GM12864 (cell line): ENCODE results near the gene MACROD2.

ENCODE experiments used
- DNase-seq: peaks from one replicate; pipeline ENCODE4 v3.0.0-alpha.2; 2011; ENCODE audit warnings: low read depth
- H3K4me3 ChIP-seq: 2 replicates; pipeline ENCODE4 v1.5.1; 2011; ENCODE audit warnings: mild to moderate bottlenecking, low read depth, low read length, control low read depth
- CTCF ChIP-seq: IDR thresholded peaks from 2 replicates; pipeline ENCODE4 v1.5.1; 2011; ENCODE audit warnings: low read depth, mild to moderate bottlenecking, moderate library complexity, low read length, control low read depth, inconsistent platforms; ENCODE audit errors: missing control alignments

The MACROD2 gene

GRCh38 chr20:14916360-14916920 is 921.1 kb downstream of the MACROD2 start:
- DNase-seq, result no peak
- no peak for TF ChIP-seq CTCF

GRCh38 chr20:14918281-14918680 is 923.0 kb downstream of the MACROD2 start:
- no peak for TF ChIP-seq CTCF
- DNase-seq, result no peak
- H3K4me3 ChIP-seq, result no peak overlapping the region

More at GRCh38 chr20:14916360-14916920, 921.1 kb downstream of the MACROD2 start:
- no peak overlapping the region for H3K4me3 ChIP-seq

- no peak for TF ChIP-seq CTCF
Observed at GRCh38 chr20:14918976-14919375, 923.7 kb downstream of the MACROD2 start.

GRCh38 chr20:14919501-14920081 is 924.3 kb downstream of the MACROD2 start:
- no peak overlapping the region for H3K4me3 ChIP-seq
- DNase-seq, result no peak
- no peak for TF ChIP-seq CTCF

More at GRCh38 chr20:14918976-14919375, 923.7 kb downstream of the MACROD2 start:
- H3K4me3 ChIP-seq, result no peak overlapping the region
- no peak for DNase-seq

- DNase-seq, result no peak
- no peak for TF ChIP-seq CTCF
- no peak overlapping the region for H3K4me3 ChIP-seq
Observed at GRCh38 chr20:14921513-14921912, 926.2 kb downstream of the MACROD2 start.

GRCh38 chr20:14922503-14923267 is 927.4 kb downstream of the MACROD2 start:
- DNase-seq, result no peak
- TF ChIP-seq CTCF, result no peak
- H3K4me3 ChIP-seq, result no peak overlapping the region

GRCh38 chr20:14924433-14924832 is 929.1 kb downstream of the MACROD2 start:
- H3K4me3 ChIP-seq, result no peak overlapping the region
- TF ChIP-seq CTCF, result no peak
- no peak for DNase-seq
